MM.1S (cell line): Measurements from ENCODE around the gene SULT6B1.

Experiments
- EZH2phosphoT487 ChIP-seq: fragments of 300-600 bp; sonication (generic); IDR thresholded peaks from 2 replicates; pipeline ENCODE4 v1.6.1; 2018; ENCODE audit warnings: antibody characterized with exemption, low read length
- TF ChIP-seq, protein P1 (sequence below): fragments of 300-600 bp; sonication (generic); IDR thresholded peaks from 2 replicates; pipeline ENCODE4 v1.5.1; 2016; ENCODE audit warnings: antibody characterized with exemption, low read length, mixed read lengths

- TF ChIP-seq, protein P1, sequence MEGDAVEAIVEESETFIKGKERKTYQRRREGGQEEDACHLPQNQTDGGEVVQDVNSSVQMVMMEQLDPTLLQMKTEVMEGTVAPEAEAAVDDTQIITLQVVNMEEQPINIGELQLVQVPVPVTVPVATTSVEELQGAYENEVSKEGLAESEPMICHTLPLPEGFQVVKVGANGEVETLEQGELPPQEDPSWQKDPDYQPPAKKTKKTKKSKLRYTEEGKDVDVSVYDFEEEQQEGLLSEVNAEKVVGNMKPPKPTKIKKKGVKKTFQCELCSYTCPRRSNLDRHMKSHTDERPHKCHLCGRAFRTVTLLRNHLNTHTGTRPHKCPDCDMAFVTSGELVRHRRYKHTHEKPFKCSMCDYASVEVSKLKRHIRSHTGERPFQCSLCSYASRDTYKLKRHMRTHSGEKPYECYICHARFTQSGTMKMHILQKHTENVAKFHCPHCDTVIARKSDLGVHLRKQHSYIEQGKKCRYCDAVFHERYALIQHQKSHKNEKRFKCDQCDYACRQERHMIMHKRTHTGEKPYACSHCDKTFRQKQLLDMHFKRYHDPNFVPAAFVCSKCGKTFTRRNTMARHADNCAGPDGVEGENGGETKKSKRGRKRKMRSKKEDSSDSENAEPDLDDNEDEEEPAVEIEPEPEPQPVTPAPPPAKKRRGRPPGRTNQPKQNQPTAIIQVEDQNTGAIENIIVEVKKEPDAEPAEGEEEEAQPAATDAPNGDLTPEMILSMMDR, result no peak
- TF ChIP-seq EZH2phosphoT487, result no peak
Measured at GRCh38 chr2:37196320-37197195, 8.1 kb upstream of the SULT6B1 start, which contains the start of gene CEBPZOS.
